H1 (cell line): ENCODE data around the gene TMEM178B.
"Not testable (repeated sequence)": the region's sequence is repeated elsewhere in the genome, so short reads cannot be mapped to it uniquely, and the experiment has no call there.

Experiments
- ATF3 ChIP-seq: IDR thresholded peaks from 2 replicates; pipeline ENCODE4 v1.6.1; 2011; ENCODE audit warnings: low read depth, mild to moderate bottlenecking, low read length; ENCODE audit not compliant: insufficient read depth
- CREB1 ChIP-seq: IDR thresholded peaks from 2 replicates; pipeline ENCODE4 v1.6.1; 2012; ENCODE audit warnings: inconsistent platforms
- EP300 ChIP-seq, 2 experiments: IDR thresholded peaks; 1 replicate in 1 of 2; 2 replicates in 1 of 2; pipeline ENCODE4 v1.6.1; 2011 to 2012; ENCODE audit warnings: low read depth in 2 of 2, low read length in 2 of 2, mild to moderate bottlenecking in 2 of 2, borderline replicate concordance in 1 of 2, inconsistent platforms in 1 of 2, moderate library complexity in 1 of 2
- EZH2 ChIP-seq: fragments of 200-600 bp; sonication (generic); IDR thresholded peaks from 2 replicates; pipeline ENCODE4 v1.7.1; 2012; ENCODE audit warnings: low read depth, mild to moderate bottlenecking, moderate library complexity, low read length, inconsistent platforms; ENCODE audit not compliant: severe bottlenecking
- FOSL1 ChIP-seq: IDR thresholded peaks from 2 replicates; pipeline ENCODE4 v1.6.1; 2011; ENCODE audit warnings: mild to moderate bottlenecking, low read depth, low read length, moderate library complexity; ENCODE audit not compliant: insufficient read depth
- GTF2F1 ChIP-seq: IDR thresholded peaks from 2 replicates; pipeline ENCODE4 v1.6.1; 2012; ENCODE audit warnings: low read depth, low read length, improper control_type of control experiment, borderline replicate concordance
- PHF8 ChIP-seq: fragments of 200-600 bp; sonication (generic); conservative IDR thresholded peaks from 2 replicates; pipeline ENCODE4 v1.7.1; 2012; ENCODE audit warnings: low read depth, mild to moderate bottlenecking, inconsistent platforms, low read length, moderate library complexity
- POLR2AphosphoS5 ChIP-seq: IDR thresholded peaks from 2 replicates; pipeline ENCODE4 v1.6.1; 2011; ENCODE audit warnings: low read depth, low read length
- RAD21 ChIP-seq, 2 experiments: IDR thresholded peaks in 1 of 2; conservative IDR thresholded peaks in 1 of 2; 2 replicates each; pipeline ENCODE4 v1.6.1; 2011; ENCODE audit warnings: low read depth in 2 of 2, low read length in 2 of 2, improper control_type of control experiment in 1 of 2, inconsistent platforms in 1 of 2, mild to moderate bottlenecking in 1 of 2, moderate library complexity in 1 of 2
- SAP30 ChIP-seq: fragments of 300-600 bp; sonication (generic); IDR thresholded peaks from 2 replicates; pipeline ENCODE4 v1.7.1; 2012; ENCODE audit warnings: low read length, moderate library complexity, mild to moderate bottlenecking, inconsistent platforms; ENCODE audit not compliant: insufficient read depth, insufficient replicate concordance
- SP1 ChIP-seq: IDR thresholded peaks from 2 replicates; pipeline ENCODE4 v1.6.1; 2011; ENCODE audit warnings: low read depth, low read length
- TCF12 ChIP-seq: IDR thresholded peaks from 2 replicates; pipeline ENCODE4 v1.6.1; 2011; ENCODE audit warnings: low read depth, mild to moderate bottlenecking, low read length
- TEAD4 ChIP-seq: IDR thresholded peaks from 2 replicates; pipeline ENCODE4 v1.6.1; 2012; ENCODE audit warnings: low read depth, low read length, inconsistent platforms, mixed read lengths
- TF ChIP-seq, protein P1 (sequence below), 3 experiments: IDR thresholded peaks; 1 replicate in 2 of 3; 2 replicates in 1 of 3; pipeline versions ENCODE4 v1.5.1 to v1.6.1; 2011; ENCODE audit warnings: low read length in 3 of 3, mild to moderate bottlenecking in 3 of 3, inconsistent platforms in 2 of 3, low read depth in 1 of 3, moderate library complexity in 1 of 3; ENCODE audit not compliant: insufficient read depth in 1 of 3; ENCODE audit errors: control extremely low read depth in 1 of 3

- TF ChIP-seq, protein P1, sequence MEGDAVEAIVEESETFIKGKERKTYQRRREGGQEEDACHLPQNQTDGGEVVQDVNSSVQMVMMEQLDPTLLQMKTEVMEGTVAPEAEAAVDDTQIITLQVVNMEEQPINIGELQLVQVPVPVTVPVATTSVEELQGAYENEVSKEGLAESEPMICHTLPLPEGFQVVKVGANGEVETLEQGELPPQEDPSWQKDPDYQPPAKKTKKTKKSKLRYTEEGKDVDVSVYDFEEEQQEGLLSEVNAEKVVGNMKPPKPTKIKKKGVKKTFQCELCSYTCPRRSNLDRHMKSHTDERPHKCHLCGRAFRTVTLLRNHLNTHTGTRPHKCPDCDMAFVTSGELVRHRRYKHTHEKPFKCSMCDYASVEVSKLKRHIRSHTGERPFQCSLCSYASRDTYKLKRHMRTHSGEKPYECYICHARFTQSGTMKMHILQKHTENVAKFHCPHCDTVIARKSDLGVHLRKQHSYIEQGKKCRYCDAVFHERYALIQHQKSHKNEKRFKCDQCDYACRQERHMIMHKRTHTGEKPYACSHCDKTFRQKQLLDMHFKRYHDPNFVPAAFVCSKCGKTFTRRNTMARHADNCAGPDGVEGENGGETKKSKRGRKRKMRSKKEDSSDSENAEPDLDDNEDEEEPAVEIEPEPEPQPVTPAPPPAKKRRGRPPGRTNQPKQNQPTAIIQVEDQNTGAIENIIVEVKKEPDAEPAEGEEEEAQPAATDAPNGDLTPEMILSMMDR (IDR thresholded peaks at IDR 0.05; ENCODE audit: control extremely low read depth in 1 of 3, insufficient read depth in 1 of 3, low read depth in 1 of 3, low read length in 3 of 3): not testable (repeated sequence)
- TF ChIP-seq SP1; POLR2AphosphoS5; PHF8; TCF12; ATF3; CREB1; TEAD4; FOSL1; EZH2; GTF2F1; RAD21 (IDR thresholded peaks at IDR 0.05 in 1 of 2, conservative IDR thresholded peaks at IDR 0.05 in 1 of 2; ENCODE audit: low read depth in 2 of 2, low read length in 2 of 2); EP300 (IDR thresholded peaks at IDR 0.05; ENCODE audit: borderline replicate concordance in 1 of 2, low read depth in 2 of 2, low read length in 2 of 2); SAP30: not testable (repeated sequence)
Observed at GRCh38 chr7:141195722-141196121, 121.9 kb downstream of the TMEM178B start.
